GM21723 (cell line): ENCODE data around the gene OSBPL10.

ENCODE experiments used
- ATAC-seq: cut with Tn5 transposase; IDR thresholded peaks from one replicate; pipeline ENCODE4 v1.9.1; 2021; ENCODE audit warnings: mild to moderate bottlenecking, moderate library complexity; ENCODE audit not compliant: unreplicated experiment

OSBPL10 gene

GRCh38 chr3:31823184-31823583, 157.9 kb downstream of the OSBPL10 start:
- no peak for ATAC-seq

GRCh38 chr3:31821118-31821517, 159.9 kb downstream of the OSBPL10 start:
- no peak for ATAC-seq

GRCh38 chr3:31819441-31819840, 161.6 kb downstream of the OSBPL10 start:
- ATAC-seq = no peak

GRCh38 chr3:31817411-31817966, 163.6 kb downstream of the OSBPL10 start:
- ATAC-seq = no peak

GRCh38 chr3:31815631-31816440, 165.2 kb downstream of the OSBPL10 start:
- no peak for ATAC-seq

GRCh38 chr3:31815006-31815405, 166.1 kb downstream of the OSBPL10 start:
- ATAC-seq = no peak

GRCh38 chr3:31813686-31814085, 167.4 kb downstream of the OSBPL10 start:
- ATAC-seq = no peak

GRCh38 chr3:31813197-31813596, 167.9 kb downstream of the OSBPL10 start:
- no peak for ATAC-seq

- no peak for ATAC-seq
Measured at GRCh38 chr3:31810991-31811433, 170.1 kb downstream of the OSBPL10 start.

GRCh38 chr3:31808143-31808720, 172.8 kb downstream of the OSBPL10 start:
- ATAC-seq = no peak

- ATAC-seq = no peak
Measured at GRCh38 chr3:31804251-31805051, 176.6 kb downstream of the OSBPL10 start.

GRCh38 chr3:31802981-31803740, 177.9 kb downstream of the OSBPL10 start:
- no peak for ATAC-seq

GRCh38 chr3:31800436-31800835, 180.6 kb downstream of the OSBPL10 start:
- ATAC-seq = no peak

- no peak for ATAC-seq
Measured at GRCh38 chr3:31798840-31799239, 182.2 kb downstream of the OSBPL10 start.

GRCh38 chr3:31793821-31794220, 187.2 kb downstream of the OSBPL10 start:
- no peak for ATAC-seq

- no peak for ATAC-seq
Measured at GRCh38 chr3:31791090-31791430, 190.0 kb downstream of the OSBPL10 start.

- ATAC-seq = no peak
Measured at GRCh38 chr3:31790193-31791089, 190.6 kb downstream of the OSBPL10 start.

GRCh38 chr3:31789429-31789828, 191.6 kb downstream of the OSBPL10 start:
- no peak for ATAC-seq

- ATAC-seq = no peak
Measured at GRCh38 chr3:31785734-31786133, 195.3 kb downstream of the OSBPL10 start.

GRCh38 chr3:31785286-31785685, 195.8 kb downstream of the OSBPL10 start:
- no peak for ATAC-seq
